ENCODE measurements around the gene EPAS1.

EPAS1 gene

DNA sequence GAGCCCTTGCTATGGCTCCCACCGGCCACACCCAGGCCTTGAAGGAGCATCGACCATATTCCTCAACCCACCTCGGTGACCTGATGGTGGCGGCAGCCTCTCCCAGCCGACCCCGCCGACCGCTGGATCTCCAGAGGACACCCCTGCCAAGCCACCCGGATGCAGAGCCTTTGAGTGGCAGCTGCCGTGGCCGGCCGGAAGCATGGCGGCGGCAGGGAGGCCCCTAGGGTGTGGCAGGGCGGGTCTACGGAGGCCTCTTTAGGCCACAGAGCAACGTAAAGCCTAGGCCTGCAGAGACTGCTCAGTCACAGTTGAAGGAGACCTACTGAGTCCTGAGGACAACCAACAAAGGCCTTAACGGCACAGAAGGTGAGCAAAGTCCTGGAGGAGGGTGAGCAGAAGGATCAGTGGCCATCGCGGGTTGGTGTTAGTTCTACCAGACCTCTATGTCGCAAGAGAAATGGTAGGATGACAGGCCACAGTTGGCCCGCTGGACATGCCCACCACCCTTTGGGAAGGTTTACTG, 131.8 kb downstream of the EPAS1 start:
- H3K36me3 ChIP-seq: no peaks in the 10 kb centered on the region
- no peaks in the 10 kb centered on the region for H3K27me3 ChIP-seq

DNA sequence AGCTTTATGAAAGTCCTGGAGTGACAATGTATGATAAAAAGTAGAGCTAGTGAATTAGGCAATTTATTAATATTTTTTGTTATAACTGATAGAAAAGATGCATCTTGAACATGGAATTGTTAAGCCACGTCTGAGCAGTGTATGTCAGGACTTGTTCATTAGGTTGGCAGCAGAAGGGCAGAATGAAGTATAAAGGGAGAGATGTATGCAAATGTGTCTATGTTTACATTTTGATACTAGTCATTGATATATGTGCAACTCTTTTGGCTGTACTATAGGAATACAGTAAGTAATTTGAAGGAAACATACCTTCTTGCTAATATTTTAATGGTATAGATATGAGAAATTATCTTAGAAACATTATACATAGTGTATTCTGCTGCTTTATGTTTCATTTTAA, 133.2 kb downstream of the EPAS1 start:
- intact Hi-C loops (cut with DNase I; ENCODE audit: low total_unique reads): no loop called here
- TF ChIP-seq, protein P1, sequence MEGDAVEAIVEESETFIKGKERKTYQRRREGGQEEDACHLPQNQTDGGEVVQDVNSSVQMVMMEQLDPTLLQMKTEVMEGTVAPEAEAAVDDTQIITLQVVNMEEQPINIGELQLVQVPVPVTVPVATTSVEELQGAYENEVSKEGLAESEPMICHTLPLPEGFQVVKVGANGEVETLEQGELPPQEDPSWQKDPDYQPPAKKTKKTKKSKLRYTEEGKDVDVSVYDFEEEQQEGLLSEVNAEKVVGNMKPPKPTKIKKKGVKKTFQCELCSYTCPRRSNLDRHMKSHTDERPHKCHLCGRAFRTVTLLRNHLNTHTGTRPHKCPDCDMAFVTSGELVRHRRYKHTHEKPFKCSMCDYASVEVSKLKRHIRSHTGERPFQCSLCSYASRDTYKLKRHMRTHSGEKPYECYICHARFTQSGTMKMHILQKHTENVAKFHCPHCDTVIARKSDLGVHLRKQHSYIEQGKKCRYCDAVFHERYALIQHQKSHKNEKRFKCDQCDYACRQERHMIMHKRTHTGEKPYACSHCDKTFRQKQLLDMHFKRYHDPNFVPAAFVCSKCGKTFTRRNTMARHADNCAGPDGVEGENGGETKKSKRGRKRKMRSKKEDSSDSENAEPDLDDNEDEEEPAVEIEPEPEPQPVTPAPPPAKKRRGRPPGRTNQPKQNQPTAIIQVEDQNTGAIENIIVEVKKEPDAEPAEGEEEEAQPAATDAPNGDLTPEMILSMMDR (IDR thresholded peaks at IDR 0.05): no peak
- H3K27ac ChIP-seq: no peak overlapping the region
- H3K4me1 ChIP-seq: no peaks in the 10 kb centered on the region
- H3K4me3 ChIP-seq: no peak overlapping the region
- no peaks in the 10 kb centered on the region for H3K36me3 ChIP-seq
- H3K27me3 ChIP-seq: no peaks in the 10 kb centered on the region
- no peak for DNase-seq
- H3K9me3 ChIP-seq: no peaks in the 10 kb centered on the region

More for the DNA sequence above, 131.8 kb downstream of the EPAS1 start:
- Histone ChIP-seq H3K27ac (no peak overlapping the region), H3K4me3 (no peak overlapping the region), H3K4me1 (no peaks in the 10 kb centered on the region), H3K9me3 (no peaks in the 10 kb centered on the region)
- no peak for DNase-seq
- TF ChIP-seq, protein P1 (IDR thresholded peaks at IDR 0.05): no peak
- intact Hi-C loops (cut with DNase I; ENCODE audit: low total_unique reads): no loop called here

DNA sequence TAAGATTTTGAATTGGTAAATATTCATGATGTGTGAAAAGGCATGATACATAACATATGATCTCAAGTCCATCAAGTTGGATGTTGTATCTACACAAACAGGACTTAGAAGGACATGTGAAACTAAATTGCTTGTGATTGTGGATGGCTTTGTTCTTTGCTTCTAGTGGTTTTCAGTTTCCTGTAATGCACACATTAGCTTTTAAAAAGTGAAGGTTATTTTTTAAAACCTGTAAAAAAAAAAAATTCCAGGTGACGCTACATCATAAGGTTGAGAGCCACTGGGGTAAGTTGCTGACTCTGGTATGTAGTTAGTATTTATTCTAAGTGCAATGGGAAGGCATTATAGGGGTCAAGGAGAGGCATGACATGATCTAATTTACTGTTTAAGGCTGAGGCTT, 133.8 kb downstream of the EPAS1 start:
- Histone ChIP-seq H3K4me3 (no peak overlapping the region), H3K36me3 (no peaks in the 10 kb centered on the region), H3K4me1 (no peaks in the 10 kb centered on the region), H3K9me3 (no peaks in the 10 kb centered on the region), H3K27me3 (no peaks in the 10 kb centered on the region), H3K27ac (no peak overlapping the region)
- intact Hi-C loops (cut with DNase I; ENCODE audit: low total_unique reads): no loop called here
- no peak for DNase-seq
- TF ChIP-seq, protein P1 (IDR thresholded peaks at IDR 0.05): no peak

DNA sequence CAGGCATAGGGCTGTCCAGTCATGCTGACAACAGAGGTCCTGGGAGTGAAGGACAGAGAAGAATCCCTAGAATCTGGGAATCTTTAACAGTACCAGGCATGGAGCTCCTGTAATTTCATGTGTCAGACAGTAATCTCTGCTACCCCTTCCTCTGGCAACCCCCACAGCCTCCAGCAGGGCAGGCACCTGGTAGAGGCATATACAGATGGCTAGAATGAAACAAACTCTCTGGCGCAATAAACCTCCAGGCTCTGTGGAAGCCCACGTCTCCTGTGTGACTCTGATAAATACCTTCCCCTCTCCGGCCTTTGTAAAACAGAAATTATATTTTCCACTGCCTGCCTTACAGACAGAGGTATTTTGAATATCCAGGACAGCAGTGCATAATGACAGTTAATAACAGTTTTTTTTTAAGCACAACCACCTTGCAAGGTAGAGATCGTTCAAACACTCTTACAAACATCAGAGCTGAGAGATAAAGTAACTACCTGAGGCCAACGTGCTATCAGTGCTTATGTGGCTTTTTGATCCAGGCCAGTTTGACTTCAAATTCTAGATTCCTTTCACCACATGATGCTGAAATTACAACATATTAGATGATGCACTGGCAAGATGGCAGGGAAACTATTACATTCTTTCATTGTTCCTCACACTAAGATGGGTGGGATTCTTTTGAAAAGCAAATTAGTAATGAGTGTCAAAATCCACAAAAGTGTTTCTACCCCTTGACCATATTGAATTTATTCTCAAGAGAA, 134.5 kb downstream of the EPAS1 start:
- TF ChIP-seq, protein P1 (IDR thresholded peaks at IDR 0.05): no peak

DNA sequence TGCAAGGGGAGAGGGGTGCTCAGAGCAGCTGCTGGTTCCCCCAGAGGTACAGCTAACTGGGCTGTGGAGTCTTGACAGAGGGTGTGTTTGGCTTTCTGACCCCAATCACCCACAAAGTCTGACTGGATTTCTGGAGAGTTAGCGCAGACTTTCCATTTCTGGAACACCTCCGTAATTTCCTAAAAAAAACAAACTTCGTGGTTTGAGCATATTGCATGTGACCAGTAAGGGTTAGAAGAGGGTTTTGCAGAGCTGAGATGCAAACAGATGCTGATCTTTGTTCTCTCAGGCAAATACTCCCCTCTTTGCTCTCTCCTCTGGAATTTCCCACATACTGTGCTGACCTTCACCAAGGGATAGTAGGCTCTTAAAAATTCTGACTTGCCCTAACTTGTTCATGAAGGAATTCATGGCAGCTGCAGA, 137.7 kb downstream of the EPAS1 start:
- H3K9me3 ChIP-seq: no peaks in the 10 kb centered on the region
- no peaks in the 10 kb centered on the region for H3K4me1 ChIP-seq
- no peaks in the 10 kb centered on the region for H3K27me3 ChIP-seq
- no peak overlapping the region for H3K27ac ChIP-seq
- TF ChIP-seq, protein P1 (IDR thresholded peaks at IDR 0.05): no peak
- no peak overlapping the region for H3K4me3 ChIP-seq
- DNase-seq: no peak
- intact Hi-C loops (cut with DNase I; ENCODE audit: low total_unique reads): no loop called here
- H3K36me3 ChIP-seq: no peaks in the 10 kb centered on the region

More for the DNA sequence above, 134.5 kb downstream of the EPAS1 start:
- Histone ChIP-seq H3K9me3 (no peaks in the 10 kb centered on the region), H3K36me3 (no peaks in the 10 kb centered on the region), H3K27ac (no peak overlapping the region), H3K4me3 (no peak overlapping the region), H3K4me1 (no peaks in the 10 kb centered on the region), H3K27me3 (no peaks in the 10 kb centered on the region)
- DNase-seq: no peak
- intact Hi-C loops (cut with DNase I; ENCODE audit: low total_unique reads): no loop called here

Data from tibial artery (tissue), 4 donors.